Ascending aorta (tissue), 2 donors: Measurements from ENCODE around the gene ADH1B. TPM values are rescaled to one million over a fixed set of nuclear protein-coding genes. Genes with fewer than 3 reads are reported as not detected.

Experiments used
- DNase-seq, 2 donors: peaks; one replicate each; pipeline ENCODE4 v3.0.0-alpha.2; 2019; ENCODE audit warnings: low spot score in 2 of 2
- H3K27ac ChIP-seq, 2 donors: fragments of 200-600 bp; sonication (generic); one replicate each; pipeline ENCODE4 v1.5.1; 2016 to 2017; ENCODE audit warnings: mild to moderate bottlenecking in 1 of 2
- H3K27me3 ChIP-seq: fragments of 200-600 bp; sonication (generic); one replicate; pipeline ENCODE4 v1.5.1; 2017
- H3K36me3 ChIP-seq, 2 donors: fragments of 200-600 bp; sonication (generic); one replicate each; pipeline ENCODE4 v1.5.1; 2016
- H3K4me1 ChIP-seq, 2 donors: fragments of 200-600 bp; sonication (generic); one replicate each; pipeline ENCODE4 v1.5.1; 2016 to 2017; ENCODE audit warnings: mild to moderate bottlenecking in 1 of 2
- H3K4me3 ChIP-seq, 2 donors: fragments of 200-600 bp; sonication (generic); one replicate each; pipeline ENCODE4 v1.5.1; 2016 to 2017; ENCODE audit warnings: mild to moderate bottlenecking in 1 of 2
- H3K9me3 ChIP-seq, 2 donors: fragments of 200-600 bp; sonication (generic); one replicate each; pipeline ENCODE4 v1.5.1; 2016
- intact Hi-C: fragments of 100-400 bp; cut with DNase I; formaldehyde crosslinking; loops from one replicate; pipeline ENCODE4 v1.15.1; 2023
- total RNA-seq: library from RNA; depleted of rRNA; stranded (reverse); fragments of >200 nt; gene quantifications from one replicate; pipeline ENCODE4 v1.1.0, GENCODE V29; 2016
- TF ChIP-seq, protein P1 (sequence below), 3 experiments: fragments of 200-600 bp in 2 of 3; fragments of 450-650 bp in 1 of 3; sonication (generic) in 2 of 3; IDR thresholded peaks; one replicate each; pipeline ENCODE4 v1.5.1; 2016 to 2019; ENCODE audit warnings: antibody characterized with exemption in 3 of 3, mild to moderate bottlenecking in 1 of 3, moderate library complexity in 1 of 3

Gene ADH1B
- total RNA-seq, 1 donor from 2014 or later = 650 TPM

DNA sequence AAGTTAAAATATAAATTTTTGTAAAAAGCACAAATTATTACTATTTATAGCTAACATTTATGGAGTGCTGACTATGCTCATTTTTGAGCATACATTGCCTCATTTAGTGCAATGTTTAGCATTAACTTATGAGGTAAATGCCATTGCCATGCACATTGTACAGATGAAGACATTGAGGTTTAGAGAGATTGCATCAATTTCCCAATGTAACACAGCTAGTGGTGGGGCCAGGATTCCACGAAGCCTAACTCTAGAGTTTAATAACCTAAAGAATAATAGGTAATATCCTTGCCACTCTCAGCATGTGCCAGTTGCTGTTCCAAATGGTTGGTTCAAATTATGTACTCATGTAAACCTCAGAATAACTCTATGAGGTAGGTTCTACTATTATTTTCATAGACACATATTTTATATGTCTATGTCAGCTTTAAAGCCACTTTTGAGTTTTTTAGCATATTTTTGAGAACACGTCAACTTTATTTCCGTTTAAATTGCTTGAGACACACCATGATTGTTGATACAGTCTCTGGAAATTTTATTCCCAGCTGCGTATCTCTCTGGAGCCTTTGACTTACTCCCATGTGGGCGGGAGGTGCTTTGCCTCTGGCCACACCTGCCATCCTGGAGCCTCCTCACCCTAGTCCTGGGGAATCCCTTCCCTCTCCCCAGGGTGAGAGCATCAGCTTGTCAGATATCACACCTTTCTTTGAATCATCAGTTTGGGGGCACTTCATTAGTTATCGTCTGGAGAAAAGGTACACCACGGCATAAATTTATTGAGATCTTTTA is 19.6 kb downstream of the ADH1B start:
- TF ChIP-seq, protein P1, sequence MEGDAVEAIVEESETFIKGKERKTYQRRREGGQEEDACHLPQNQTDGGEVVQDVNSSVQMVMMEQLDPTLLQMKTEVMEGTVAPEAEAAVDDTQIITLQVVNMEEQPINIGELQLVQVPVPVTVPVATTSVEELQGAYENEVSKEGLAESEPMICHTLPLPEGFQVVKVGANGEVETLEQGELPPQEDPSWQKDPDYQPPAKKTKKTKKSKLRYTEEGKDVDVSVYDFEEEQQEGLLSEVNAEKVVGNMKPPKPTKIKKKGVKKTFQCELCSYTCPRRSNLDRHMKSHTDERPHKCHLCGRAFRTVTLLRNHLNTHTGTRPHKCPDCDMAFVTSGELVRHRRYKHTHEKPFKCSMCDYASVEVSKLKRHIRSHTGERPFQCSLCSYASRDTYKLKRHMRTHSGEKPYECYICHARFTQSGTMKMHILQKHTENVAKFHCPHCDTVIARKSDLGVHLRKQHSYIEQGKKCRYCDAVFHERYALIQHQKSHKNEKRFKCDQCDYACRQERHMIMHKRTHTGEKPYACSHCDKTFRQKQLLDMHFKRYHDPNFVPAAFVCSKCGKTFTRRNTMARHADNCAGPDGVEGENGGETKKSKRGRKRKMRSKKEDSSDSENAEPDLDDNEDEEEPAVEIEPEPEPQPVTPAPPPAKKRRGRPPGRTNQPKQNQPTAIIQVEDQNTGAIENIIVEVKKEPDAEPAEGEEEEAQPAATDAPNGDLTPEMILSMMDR (IDR thresholded peaks at IDR 0.05) = no peak
- no peak overlapping the region for H3K4me3 ChIP-seq
- H3K27me3 ChIP-seq = no peaks in the 10 kb centered on the region
- H3K4me1 ChIP-seq = peaks cover 3 to 16% of the 10 kb centered on the region in 2 donors
- intact Hi-C loops = loop anchor here (2.0 to 10.0 kb wide), 6 partner anchors 23 to 261 kb away; no protein-coding TSS in a partner anchor
- DNase-seq = peak in 1 of 2 donors; percentile 65
- H3K27ac ChIP-seq = peak overlapping the region; percentile 81 to 88
- H3K36me3 ChIP-seq = no peaks in the 10 kb centered on the region
- H3K9me3 ChIP-seq = peaks cover 7 to 17% of the 10 kb centered on the region in 2 donors

DNA sequence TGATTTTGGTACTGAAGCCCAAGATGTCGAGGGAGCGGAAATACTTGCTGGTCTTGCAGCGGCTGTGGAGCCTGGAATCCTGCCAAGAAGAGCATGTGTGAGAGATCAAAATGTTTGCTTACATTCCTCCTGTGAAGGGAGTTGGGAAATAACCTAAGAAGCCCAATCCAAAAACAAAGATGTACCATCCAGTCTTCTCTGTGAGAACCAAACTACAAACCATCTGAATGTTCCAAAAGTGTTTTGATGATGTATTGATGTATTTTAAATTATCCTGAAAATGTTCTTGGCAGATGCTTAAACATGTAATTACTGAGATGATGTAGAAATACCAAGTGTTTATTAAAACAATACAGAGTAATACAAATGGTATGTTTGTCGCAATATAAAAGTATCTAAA is 20.3 kb downstream of the ADH1B start:
- Histone ChIP-seq H3K9me3 (peaks cover 7 to 18% of the 10 kb centered on the region in 2 donors), H3K27me3 (no peaks in the 10 kb centered on the region), H3K4me3 (no peak overlapping the region), H3K27ac (peak overlapping the region; percentile 81 to 88), H3K4me1 (peaks cover 3 to 16% of the 10 kb centered on the region in 2 donors), H3K36me3 (no peaks in the 10 kb centered on the region)
- intact Hi-C loops = loop anchor here (2.0 to 10.0 kb wide), 6 partner anchors 24 to 262 kb away; no protein-coding TSS in a partner anchor
- DNase-seq = peak in 1 of 2 donors; percentile 93
- TF ChIP-seq, protein P1 (IDR thresholded peaks at IDR 0.05) = no peak

DNA sequence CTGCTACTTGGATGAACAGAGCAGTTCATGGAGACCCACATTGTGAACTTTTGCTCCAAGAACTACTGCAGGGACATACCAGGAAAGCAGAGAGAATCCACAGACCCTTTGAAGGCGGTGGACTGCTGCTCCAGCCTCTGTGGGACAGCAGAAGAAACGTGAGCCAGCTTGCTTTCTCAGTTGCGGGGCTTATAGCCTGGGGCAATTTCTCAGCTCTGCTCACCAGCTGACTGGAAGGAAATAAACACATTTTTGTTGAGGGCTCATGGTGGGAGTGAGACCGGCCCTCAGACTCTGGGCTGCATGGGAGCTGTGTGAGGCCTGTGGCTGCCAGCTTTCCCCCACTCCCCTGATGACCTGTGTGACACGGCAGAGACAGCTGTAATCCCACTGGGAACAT is 27.8 kb downstream of the ADH1B start:
- DNase-seq = no peak
- H3K4me3 ChIP-seq = no peak overlapping the region
- no peaks in the 10 kb centered on the region for H3K27me3 ChIP-seq
- peaks cover 0 to 2% of the 10 kb centered on the region in 2 donors for H3K4me1 ChIP-seq
- no peak overlapping the region for H3K27ac ChIP-seq
- TF ChIP-seq, protein P1 (IDR thresholded peaks at IDR 0.05) = no peak
- intact Hi-C loops = loop anchor here (10.0 kb wide), 1 partner anchor 359 kb away; no protein-coding TSS in a partner anchor
- no peaks in the 10 kb centered on the region for H3K36me3 ChIP-seq
- H3K9me3 ChIP-seq = peaks cover 0 to 11% of the 10 kb centered on the region in 2 donors

DNA sequence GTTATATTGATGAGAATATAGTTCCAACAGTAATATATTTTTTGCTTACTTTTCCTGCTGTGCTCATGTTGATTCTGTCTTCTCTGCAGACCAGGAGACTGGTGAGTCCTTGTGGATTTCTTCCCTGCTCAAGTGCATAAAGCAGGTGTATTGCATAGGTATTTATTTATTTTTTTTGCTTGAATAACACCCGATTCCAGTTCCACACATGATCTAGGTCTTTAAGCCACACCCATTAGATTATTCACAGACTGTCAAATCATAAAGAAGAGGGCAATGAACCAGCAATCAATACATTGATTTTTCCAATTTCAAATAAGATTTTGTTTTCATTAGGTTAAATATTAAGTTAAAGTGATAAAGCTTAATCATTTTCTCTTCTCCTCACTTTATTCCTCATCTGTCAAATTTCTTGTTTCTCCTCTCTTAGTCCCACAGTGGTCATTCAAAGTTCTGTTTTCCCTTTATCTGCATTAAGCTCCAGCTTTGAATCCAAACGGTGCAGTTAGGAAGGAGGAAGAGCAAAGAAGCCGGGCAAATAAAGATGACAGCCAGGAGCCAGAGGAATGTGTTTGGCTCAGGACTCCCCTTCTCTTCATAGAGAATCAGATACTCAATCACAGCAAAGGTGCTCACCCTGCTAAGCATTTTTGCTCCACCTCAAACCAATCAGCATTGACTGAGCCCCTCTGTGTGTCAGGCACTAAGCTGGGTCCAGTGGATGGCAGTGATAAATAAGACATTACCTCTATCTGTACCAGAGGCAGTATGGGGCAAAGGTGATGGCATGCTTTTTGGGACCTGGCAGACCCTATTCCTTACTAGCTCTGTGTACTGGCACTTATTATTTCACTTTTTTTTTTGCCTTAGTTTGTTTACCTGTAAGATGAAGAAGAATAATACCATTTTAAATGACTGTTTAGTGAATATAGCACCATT is 30.1 kb downstream of the ADH1B start, which contains the start of gene ADH1A:
Gene ADH1A, minus strand, starts transcription at position 138 of the 939 bp plus-strand sequence. Its CDS starts 71 bp downstream, at position 67.
- Histone ChIP-seq H3K9me3 (peaks cover 0 to 7% of the 10 kb centered on the region in 2 donors), H3K27me3 (no peaks in the 10 kb centered on the region), H3K4me1 (peaks cover 0 to 2% of the 10 kb centered on the region in 2 donors), H3K36me3 (no peaks in the 10 kb centered on the region), H3K4me3 (no peak within 1 kb of the TSS), H3K27ac (no peak within 1 kb of the TSS)
- intact Hi-C loops = loop anchor here (10.0 kb wide), 1 partner anchor 356 kb away; no protein-coding TSS in a partner anchor
- no peak for DNase-seq
- TF ChIP-seq, protein P1 (IDR thresholded peaks at IDR 0.05) = no peak

DNA sequence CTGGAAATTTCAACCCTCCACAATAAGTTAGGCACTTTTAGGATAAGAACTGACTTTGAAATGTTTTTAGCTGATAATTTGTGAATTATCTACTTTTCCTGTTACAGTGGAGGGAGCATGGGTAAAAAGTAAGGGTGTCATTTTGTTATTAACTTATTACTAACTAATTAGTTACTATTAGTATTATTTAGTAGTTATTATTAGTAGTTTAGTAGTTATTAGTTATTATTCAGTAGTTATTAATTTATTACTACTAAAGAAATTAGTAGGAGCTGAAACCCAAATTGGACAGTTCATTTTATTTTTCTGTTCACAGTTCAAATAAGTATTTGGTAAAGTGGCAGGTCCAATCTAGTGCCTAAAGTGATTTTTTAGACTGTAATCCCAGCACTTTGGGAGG is 35.8 kb downstream of the ADH1B start:
- H3K4me1 ChIP-seq = peaks cover 0 to 4% of the 10 kb centered on the region in 2 donors
- no peaks in the 10 kb centered on the region for H3K36me3 ChIP-seq
- no peaks in the 10 kb centered on the region for H3K27me3 ChIP-seq
- H3K9me3 ChIP-seq = no peaks in the 10 kb centered on the region
- intact Hi-C loops = no loop called here
- H3K4me3 ChIP-seq = no peak overlapping the region
- H3K27ac ChIP-seq = peak overlapping the region; percentile 21 to 23
- no peak for DNase-seq
- TF ChIP-seq, protein P1 (IDR thresholded peaks at IDR 0.05) = no peak
